Duodenal mucosa (tissue), 2 donors: Measurements from ENCODE around the gene MT1M.
"Not testable (repeated sequence)": the region's sequence is repeated elsewhere in the genome, so short reads cannot be mapped to it uniquely, and the experiment has no call there.

Experiments used
- H3K27ac ChIP-seq: one replicate; pipeline ENCODE4 v1.7.0; 2013; ENCODE audit warnings: low read depth, low read length
- H3K27me3 ChIP-seq, 2 donors: one replicate each; pipeline ENCODE4 v1.7.0; 2013; ENCODE audit warnings: low read length in 2 of 2, control low read depth in 1 of 2; ENCODE audit not compliant: insufficient read depth in 2 of 2, control insufficient read depth in 1 of 2
- H3K36me3 ChIP-seq, 2 donors: one replicate each; pipeline ENCODE4 v1.7.0; 2013; ENCODE audit warnings: low read length in 2 of 2, control low read depth in 1 of 2; ENCODE audit not compliant: insufficient read depth in 2 of 2, control insufficient read depth in 1 of 2
- H3K4me1 ChIP-seq, 2 donors: one replicate each; pipeline ENCODE4 v1.7.0; 2013; ENCODE audit warnings: low read length in 2 of 2, control low read depth in 1 of 2; ENCODE audit not compliant: insufficient read depth in 2 of 2, control insufficient read depth in 1 of 2
- H3K4me3 ChIP-seq, 2 donors: one replicate each; pipeline ENCODE4 v1.7.0; 2013; ENCODE audit warnings: low read length in 2 of 2, low read depth in 1 of 2
- H3K9ac ChIP-seq, 2 donors: one replicate each; pipeline ENCODE4 v1.7.0; 2013; ENCODE audit warnings: low read length in 2 of 2, low read depth in 1 of 2
- H3K9me3 ChIP-seq, 2 donors: one replicate each; pipeline ENCODE4 v1.7.0; 2013; ENCODE audit warnings: low read length in 2 of 2, control low read depth in 1 of 2; ENCODE audit not compliant: control insufficient read depth in 1 of 2

MT1M gene

DNA sequence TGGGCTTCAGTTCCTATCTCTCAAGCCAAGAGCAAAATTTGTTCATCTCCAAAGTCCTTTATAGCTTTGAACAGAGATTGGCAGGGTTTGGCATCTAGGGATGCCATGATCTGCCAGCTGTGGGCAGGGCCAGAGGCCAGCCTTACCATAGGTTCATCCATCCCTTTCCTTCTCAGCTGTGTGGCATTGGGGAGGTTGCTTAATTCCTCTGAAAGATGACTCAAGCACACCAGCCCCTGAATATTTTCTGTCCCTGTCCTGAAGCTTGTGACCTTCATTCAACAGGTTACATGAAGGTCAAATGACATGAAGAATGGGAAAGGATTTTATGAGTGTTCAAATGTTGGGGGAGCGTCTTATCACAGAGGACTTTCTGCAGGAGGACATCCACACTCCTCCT, 32.0 kb downstream of the MT1M start:
- H3K4me1 ChIP-seq: peaks cover 14 to 18% of the 10 kb centered on the region in 2 donors
- peaks cover 6 to 7% of the 10 kb centered on the region in 2 donors for H3K36me3 ChIP-seq
- no peak overlapping the region for H3K9ac ChIP-seq
- H3K27me3 ChIP-seq: peaks cover 0 to 19% of the 10 kb centered on the region in 2 donors
- no peaks in the 10 kb centered on the region for H3K9me3 ChIP-seq
- H3K27ac ChIP-seq: no peak overlapping the region
- H3K4me3 ChIP-seq: no peak overlapping the region

GRCh38 chr16:56665286-56666261, 33.1 kb downstream of the MT1M start:
- Histone ChIP-seq H3K4me3 (peak overlapping the region in 1 of 2 donors; percentile 92), H3K27me3 (peaks cover 0 to 19% of the 10 kb centered on the region in 2 donors), H3K4me1 (peaks cover 13 to 21% of the 10 kb centered on the region in 2 donors)
- not testable (repeated sequence) for H3K36me3 ChIP-seq, H3K9ac ChIP-seq, H3K9me3 ChIP-seq, H3K27ac ChIP-seq

GRCh38 chr16:56667581-56668571, 35.4 kb downstream of the MT1M start, which contains the start of gene MT1G:
Gene MT1G, minus strand, starts transcription at chr16:56668065. Its CDS starts 72 bp downstream, at chr16:56667993.
- peaks cover 13 to 23% of the 10 kb centered on the region in 2 donors for H3K4me1 ChIP-seq
- peak within 1 kb of the TSS; percentile 43 to 95 for H3K9ac ChIP-seq
- peak within 1 kb of the TSS; percentile 75 to 92 for H3K4me3 ChIP-seq
- H3K27me3 ChIP-seq: peaks cover 0 to 19% of the 10 kb centered on the region in 2 donors
- peak within 1 kb of the TSS; percentile 79 for H3K27ac ChIP-seq
- H3K36me3 ChIP-seq: peaks cover 0 to 11% of the 10 kb centered on the region in 2 donors
- H3K9me3 ChIP-seq: no peaks in the 10 kb centered on the region

GRCh38 chr16:56669005-56669839, 36.8 kb downstream of the MT1M start, which contains the start of gene MT1H:
Gene MT1H, plus strand, starts transcription at chr16:56669814. Its CDS starts 71 bp downstream, at chr16:56669885.
- Histone ChIP-seq H3K4me3 (peak within 1 kb of the TSS; percentile 75 to 92), H3K27me3 (peaks cover 0 to 17% of the 10 kb centered on the region in 2 donors), H3K4me1 (peaks cover 13 to 23% of the 10 kb centered on the region in 2 donors), H3K27ac (peak within 1 kb of the TSS; percentile 74), H3K9ac (peak within 1 kb of the TSS; percentile 55 to 95), H3K36me3 (peaks cover 0 to 11% of the 10 kb centered on the region in 2 donors), H3K9me3 (no peaks in the 10 kb centered on the region)

DNA sequence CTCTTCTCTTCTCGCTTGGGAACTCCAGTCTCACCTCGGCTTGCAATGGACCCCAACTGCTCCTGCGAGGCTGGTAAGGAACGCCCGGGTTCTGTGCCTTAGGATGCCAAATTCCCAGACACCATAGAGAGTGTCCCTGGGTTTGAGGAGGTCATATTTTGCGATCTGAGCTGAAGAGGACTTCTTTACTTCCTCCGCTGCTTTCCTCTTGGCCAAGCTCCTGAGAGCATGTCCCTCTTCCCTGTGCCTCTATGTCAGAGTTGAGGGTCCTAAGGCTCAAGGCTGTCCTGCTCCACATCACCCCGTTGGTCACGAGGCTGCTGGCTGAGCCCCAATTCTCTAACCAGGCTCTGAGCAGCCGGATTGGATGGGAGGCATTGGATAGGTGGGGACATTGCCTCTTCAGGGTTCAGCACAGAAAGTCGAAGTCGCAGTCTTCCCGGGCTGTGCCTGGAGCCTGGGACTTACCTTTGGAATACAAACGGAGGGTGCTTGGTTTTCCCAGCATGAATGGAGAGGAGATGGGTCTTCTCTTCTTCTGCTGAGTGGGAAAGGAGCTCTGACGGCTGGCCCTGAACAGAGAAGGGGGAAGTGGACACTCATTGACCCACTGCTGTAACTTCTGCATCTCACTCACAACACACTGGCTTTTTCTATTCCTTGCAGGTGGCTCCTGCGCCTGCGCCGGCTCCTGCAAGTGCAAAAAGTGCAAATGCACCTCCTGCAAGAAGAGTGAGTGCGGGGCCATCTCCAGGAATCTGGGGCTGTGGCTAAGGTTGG, 37.6 kb downstream of the MT1M start:
- peak overlapping the region; percentile 41 for H3K27ac ChIP-seq
- H3K27me3 ChIP-seq: peaks cover 0 to 14% of the 10 kb centered on the region in 2 donors
- H3K9ac ChIP-seq: peak overlapping the region; percentile 55 to 78
- peak overlapping the region; percentile 56 to 78 for H3K4me3 ChIP-seq
- H3K36me3 ChIP-seq: peaks cover 0 to 11% of the 10 kb centered on the region in 2 donors
- H3K4me1 ChIP-seq: peaks cover 13 to 23% of the 10 kb centered on the region in 2 donors
- no peaks in the 10 kb centered on the region for H3K9me3 ChIP-seq

- H3K27ac ChIP-seq: peak overlapping the region; percentile 41
- H3K4me3 ChIP-seq: peak overlapping the region; percentile 56 to 78
These were observed 38.1 kb downstream of the MT1M start for GRCh38 chr16:56670620-56670934.

DNA sequence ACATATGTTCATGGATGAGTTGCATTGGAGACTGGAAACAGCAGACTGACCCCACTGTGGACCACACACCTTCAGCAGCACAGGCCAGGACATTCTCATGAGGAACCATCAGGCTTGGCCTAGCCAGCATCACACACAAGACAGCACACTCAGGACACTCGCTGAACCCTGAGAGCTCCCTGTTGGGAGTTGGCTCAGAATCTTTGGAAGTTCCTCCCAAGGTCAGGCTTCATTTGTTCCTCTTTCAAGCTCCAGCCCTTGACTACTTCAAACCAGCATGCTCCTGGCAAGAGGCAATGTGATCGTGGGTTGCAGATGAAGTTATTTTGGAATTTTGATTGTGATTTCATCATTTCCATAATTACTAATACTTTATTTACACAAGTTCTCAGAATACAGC, 39.2 kb downstream of the MT1M start:
- H3K4me3 ChIP-seq, H3K9me3 ChIP-seq, H3K27ac ChIP-seq, H3K9ac ChIP-seq: not testable (repeated sequence)
- H3K36me3 ChIP-seq: peaks cover 0 to 11% of the 10 kb centered on the region in 2 donors
- peaks cover 0 to 14% of the 10 kb centered on the region in 2 donors for H3K27me3 ChIP-seq
- H3K4me1 ChIP-seq: peaks cover 13 to 27% of the 10 kb centered on the region in 2 donors

More at GRCh38 chr16:56670620-56670934, 38.1 kb downstream of the MT1M start:
- peaks cover 13 to 27% of the 10 kb centered on the region in 2 donors for H3K4me1 ChIP-seq
- H3K27me3 ChIP-seq: peaks cover 0 to 14% of the 10 kb centered on the region in 2 donors
- peaks cover 0 to 11% of the 10 kb centered on the region in 2 donors for H3K36me3 ChIP-seq
- H3K9ac ChIP-seq: peak overlapping the region; percentile 55 to 78
- H3K9me3 ChIP-seq: no peaks in the 10 kb centered on the region

GRCh38 chr16:56672171-56672570, 39.7 kb downstream of the MT1M start:
- not testable (repeated sequence) for H3K4me3 ChIP-seq, H3K9me3 ChIP-seq, H3K27ac ChIP-seq, H3K9ac ChIP-seq
- peaks cover 0 to 14% of the 10 kb centered on the region in 2 donors for H3K27me3 ChIP-seq
- peaks cover 13 to 27% of the 10 kb centered on the region in 2 donors for H3K4me1 ChIP-seq
- peaks cover 0 to 11% of the 10 kb centered on the region in 2 donors for H3K36me3 ChIP-seq
